ENCODE results near the gene GRID1.
"Not testable (repeated sequence)": the region's sequence is repeated elsewhere in the genome, so short reads cannot be mapped to it uniquely, and the experiment has no call there.

DNA sequence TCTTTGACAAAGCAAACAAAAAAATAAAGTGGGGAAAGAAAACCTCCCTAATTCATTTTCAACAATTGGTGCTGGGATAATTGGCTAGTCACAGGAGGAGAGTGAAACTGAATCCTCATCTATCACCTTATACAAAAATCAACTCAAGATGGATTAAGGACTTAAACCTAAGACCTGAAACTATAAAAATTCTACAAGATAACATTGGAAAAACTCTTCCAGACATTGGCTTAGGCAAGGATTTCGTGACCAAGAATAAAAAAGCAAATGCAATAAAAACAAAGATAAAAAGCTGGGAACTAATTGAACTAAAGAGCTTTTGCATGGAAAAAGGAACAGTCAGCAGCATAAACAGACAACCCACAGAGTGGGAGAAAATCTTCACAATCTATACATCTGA lies 271.5 kb downstream of the GRID1 start:
- TF ChIP-seq, protein P1, sequence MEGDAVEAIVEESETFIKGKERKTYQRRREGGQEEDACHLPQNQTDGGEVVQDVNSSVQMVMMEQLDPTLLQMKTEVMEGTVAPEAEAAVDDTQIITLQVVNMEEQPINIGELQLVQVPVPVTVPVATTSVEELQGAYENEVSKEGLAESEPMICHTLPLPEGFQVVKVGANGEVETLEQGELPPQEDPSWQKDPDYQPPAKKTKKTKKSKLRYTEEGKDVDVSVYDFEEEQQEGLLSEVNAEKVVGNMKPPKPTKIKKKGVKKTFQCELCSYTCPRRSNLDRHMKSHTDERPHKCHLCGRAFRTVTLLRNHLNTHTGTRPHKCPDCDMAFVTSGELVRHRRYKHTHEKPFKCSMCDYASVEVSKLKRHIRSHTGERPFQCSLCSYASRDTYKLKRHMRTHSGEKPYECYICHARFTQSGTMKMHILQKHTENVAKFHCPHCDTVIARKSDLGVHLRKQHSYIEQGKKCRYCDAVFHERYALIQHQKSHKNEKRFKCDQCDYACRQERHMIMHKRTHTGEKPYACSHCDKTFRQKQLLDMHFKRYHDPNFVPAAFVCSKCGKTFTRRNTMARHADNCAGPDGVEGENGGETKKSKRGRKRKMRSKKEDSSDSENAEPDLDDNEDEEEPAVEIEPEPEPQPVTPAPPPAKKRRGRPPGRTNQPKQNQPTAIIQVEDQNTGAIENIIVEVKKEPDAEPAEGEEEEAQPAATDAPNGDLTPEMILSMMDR (IDR thresholded peaks at IDR 0.05), result not testable (repeated sequence)
- TF ChIP-seq POLR2A (IDR thresholded peaks at IDR 0.05), result not testable (repeated sequence)

All from Peyer's patch (tissue), 4 donors.